GM12878 (cell line): Measurements from ENCODE around the gene CDH5. TPM values are rescaled to one million over a fixed set of nuclear protein-coding genes. Genes with fewer than 3 reads are reported as not detected.

ENCODE experiments used
- ATAC-seq: fragments of 200-7000 bp; cut with Tn5 transposase; 3 replicates; pipeline ENCODE4 v1.9.1; 2020; ENCODE audit warnings: mild to moderate bottlenecking, moderate library complexity
- BruUV-seq: library from RNA; stranded (reverse); fragments of 400-500 nt; replicated peaks from 2 replicates; lab custom pipeline; 2021; lab: Mats Ljungman, UMichigan
- CTCF ChIA-PET: fragments of 300-600 bp; sonication (Branson Sonifier 250); formaldehyde crosslinking; extraction: SDS; loops from one replicate; lab custom pipeline; 2021; ENCODE audit warnings: inconsistent platforms; lab: Yijun Ruan, JAX
- POLR2A ChIA-PET: fragments of 350-600 bp; formaldehyde crosslinking; extraction: SDS; loops from one replicate; lab custom pipeline; 2021; ENCODE audit warnings: inconsistent platforms; lab: Charles Lee
- RAD21 ChIA-PET: fragments of 300-600 bp; sonication (Branson Sonifier 250); formaldehyde crosslinking; loops from one replicate; lab custom pipeline; 2023; ENCODE audit warnings: antibody characterized with exemption; ENCODE audit not compliant: unreplicated experiment; lab: Charles Lee
- SMC1A ChIA-PET: fragments of 300-600 bp; sonication (Branson Sonifier 250); formaldehyde crosslinking; loops from one replicate; lab custom pipeline; 2023; ENCODE audit not compliant: unreplicated experiment, uncharacterized antibody; lab: Charles Lee
- DNase-seq: peaks from one replicate; pipeline ENCODE4 v3.0.0-alpha.2; 2011; ENCODE audit warnings: low read depth, low spot score
- FAIRE-seq: peaks from 3 replicates; lab custom pipeline; 2011; peaks lifted over from hg19 to GRCh38; lab: Jason Lieb, UNC
- H2AFZ ChIP-seq: 2 replicates; pipeline ENCODE4 v1.6.0; 2011; ENCODE audit warnings: low read depth, low read length, control low read depth; ENCODE audit not compliant: control insufficient read depth
- H3K27ac ChIP-seq: 2 replicates; pipeline ENCODE4 v1.5.1; 2011; ENCODE audit warnings: control low read depth; ENCODE audit not compliant: control insufficient read depth, insufficient read depth
- H3K27me3 ChIP-seq, 2 experiments: replicated peaks in 1 of 2; 2 replicates each; pipeline versions ENCODE4 v1.6.0 to v1.6.1; 2011; ENCODE audit warnings: low read length in 1 of 2; ENCODE audit not compliant: control insufficient read depth in 2 of 2, insufficient read depth in 2 of 2
- H3K36me3 ChIP-seq, 2 experiments: 2 replicates each; pipeline ENCODE4 v1.5.1; 2011; ENCODE audit warnings: low read length in 1 of 2; ENCODE audit not compliant: control insufficient read depth in 2 of 2, insufficient read depth in 2 of 2
- H3K4me1 ChIP-seq: 2 replicates; pipeline ENCODE4 v1.6.1; 2011; ENCODE audit warnings: mild to moderate bottlenecking, low read length, moderate library complexity, mixed read lengths; ENCODE audit not compliant: control insufficient read depth, insufficient read depth
- H3K4me2 ChIP-seq: 2 replicates; pipeline ENCODE4 v1.6.0; 2011; ENCODE audit warnings: control low read depth; ENCODE audit not compliant: control insufficient read depth, insufficient read depth
- H3K4me3 ChIP-seq: fragments of 200-600 bp; sonication (generic); 2 replicates; pipeline ENCODE4 v1.5.1; 2016
- H3K79me2 ChIP-seq: 2 replicates; pipeline ENCODE4 v1.6.0; 2011; ENCODE audit warnings: low read length; ENCODE audit not compliant: control insufficient read depth, insufficient read depth
- H3K9ac ChIP-seq: 2 replicates; pipeline ENCODE4 v1.8.0; 2011; ENCODE audit warnings: low read length, control low read depth, mixed read lengths; ENCODE audit not compliant: control insufficient read depth, insufficient read depth
- H3K9me3 ChIP-seq: replicated peaks from 3 replicates; pipeline ENCODE4 v1.5.1; 2011; ENCODE audit warnings: mild to moderate bottlenecking, low read length; ENCODE audit not compliant: control insufficient read depth, insufficient read depth
- H4K20me1 ChIP-seq: 2 replicates; pipeline ENCODE4 v1.6.0; 2011; ENCODE audit not compliant: control insufficient read depth, insufficient read depth
- CHD1 ChIP-seq: IDR thresholded peaks from 2 replicates; pipeline ENCODE4 v1.6.1; 2012; ENCODE audit warnings: low read depth, low read length, improper control_type of control experiment
- WGBS: methylation state at CpG from one replicate; pipeline ENCODE4 v1.1.6; 2016; ENCODE audit warnings: low lambda C conversion rate; ENCODE audit not compliant: insufficient replicate concordance, insufficient coverage; ENCODE audit errors: missing lambda C conversion rate; 5-methylcytosine and 5-hydroxymethylcytosine counted together
- in situ Hi-C: fragments of 300-500 bp; cut with MboI; formaldehyde crosslinking; loops from 9 replicates; pipeline ENCODE4 v1.14.3; 2018; ENCODE audit warnings: mixed read lengths
- intact Hi-C: fragments of 100-400 bp; cut with micrococcal nuclease; formaldehyde crosslinking; loops from one replicate; pipeline ENCODE4 v1.14.2; 2022; ENCODE audit not compliant: unreplicated experiment
- polyA plus RNA-seq, 11 experiments: library from polyadenylated mRNA; depleted of rRNA in 4 of 11; unstranded in 6 of 11; stranded (reverse) in 5 of 11; fragments of >200 nt; fragmentation: Nextera tagmentation in 4 of 11; fragmentation: Illumina TruSeq in 1 of 11; extraction: Ambion mirVana in 4 of 11; extraction: Trizol in 1 of 11; gene quantifications; 1 replicate in 1 of 11; 2 replicates in 10 of 11; pipeline versions ENCODE4 v1.2.1 to v1.2.3, GENCODE V29; 2011 to 2016; ENCODE audit warnings: inconsistent platforms in 2 of 11, missing spikeins in 2 of 11, low read depth in 1 of 11
- total RNA-seq, 4 experiments: library from RNA; depleted of rRNA in 3 of 4; stranded (reverse); fragments of >200 nt in 3 of 4; fragmentation: Illumina TruSeq in 1 of 4; extraction: Trizol in 1 of 4; gene quantifications; 2 replicates each; pipeline versions ENCODE4 v1.2.1 to v1.2.3, GENCODE V29; 2013 to 2021
- TF ChIP-seq, protein P1 (sequence below): IDR thresholded peaks from 2 replicates; pipeline ENCODE4 v1.6.1; 2012; ENCODE audit warnings: improper control_type of control experiment, low read depth, low read length; ENCODE audit not compliant: insufficient replicate concordance

CDH5 gene
- total and polyA plus RNA-seq, 10 of the 15 experiments (the other 5 are each of a cell fraction or from before 2014, with no cell fraction given) = not detected

GRCh38 chr16:66409156-66409555 lies 42.7 kb downstream of the CDH5 start:
- no peak for FAIRE-seq
- CTCF ChIA-PET = interaction anchor here (1.1 to 7.2 kb wide), 7 partner anchors 11 to 319 kb away, joined by 3 to 118 read pairs (median 3); no protein-coding TSS in a partner anchor
- no peak overlapping the region for H3K9ac ChIP-seq

More at GRCh38 chr16:66409156-66409555, 42.7 kb downstream of the CDH5 start:
- peaks cover 4% of the 10 kb centered on the region; the same call in 1 of the 2 replicates for H3K4me1 ChIP-seq
- DNase-seq (no peak), ATAC-seq (no peak)
- H3K4me3 ChIP-seq = no peak overlapping the region
- no peak overlapping the region for H3K27ac ChIP-seq
- H2AFZ ChIP-seq = no peak overlapping the region
- ChIA-PET POLR2A (interaction anchor here (0.6 kb wide), 1 partner anchor 329 kb away, joined by 3 read pairs; no protein-coding TSS in a partner anchor), RAD21 (interaction anchor here (1.1 to 5.9 kb wide), 3 partner anchors 65 to 180 kb away, joined by 3 to 51 read pairs (median 3); no protein-coding TSS in a partner anchor), SMC1A (interaction anchor here (1.0 to 5.3 kb wide), 3 partner anchors 66 to 181 kb away, joined by 4 to 36 read pairs (median 30); no protein-coding TSS in a partner anchor)
- no peak overlapping the region for H3K4me2 ChIP-seq
- H3K79me2 ChIP-seq = no peaks in the 10 kb centered on the region
- H4K20me1 ChIP-seq = no peaks in the 10 kb centered on the region
- intact Hi-C loops = loop anchor here (5.0 kb wide), 3 partner anchors 253 to 458 kb away; no protein-coding TSS in a partner anchor
- H3K27me3 ChIP-seq = peaks cover 0 to 2% of the 10 kb centered on the region in 2 experiments; a peak in 1 of 4 replicates
- no TSS peak for BruUV-seq
- H3K36me3 ChIP-seq = no peaks in the 10 kb centered on the region
- WGBS = 31% methylated on average over 5 of the region's 5 CpGs
- in situ Hi-C loops = loop anchor here (5.0 kb wide), 4 partner anchors 68 to 458 kb away; no protein-coding TSS in a partner anchor
- no peaks in the 10 kb centered on the region; the same call in 1 of the 3 replicates for H3K9me3 ChIP-seq
- TF ChIP-seq CHD1 = no peak
- TF ChIP-seq, protein P1, sequence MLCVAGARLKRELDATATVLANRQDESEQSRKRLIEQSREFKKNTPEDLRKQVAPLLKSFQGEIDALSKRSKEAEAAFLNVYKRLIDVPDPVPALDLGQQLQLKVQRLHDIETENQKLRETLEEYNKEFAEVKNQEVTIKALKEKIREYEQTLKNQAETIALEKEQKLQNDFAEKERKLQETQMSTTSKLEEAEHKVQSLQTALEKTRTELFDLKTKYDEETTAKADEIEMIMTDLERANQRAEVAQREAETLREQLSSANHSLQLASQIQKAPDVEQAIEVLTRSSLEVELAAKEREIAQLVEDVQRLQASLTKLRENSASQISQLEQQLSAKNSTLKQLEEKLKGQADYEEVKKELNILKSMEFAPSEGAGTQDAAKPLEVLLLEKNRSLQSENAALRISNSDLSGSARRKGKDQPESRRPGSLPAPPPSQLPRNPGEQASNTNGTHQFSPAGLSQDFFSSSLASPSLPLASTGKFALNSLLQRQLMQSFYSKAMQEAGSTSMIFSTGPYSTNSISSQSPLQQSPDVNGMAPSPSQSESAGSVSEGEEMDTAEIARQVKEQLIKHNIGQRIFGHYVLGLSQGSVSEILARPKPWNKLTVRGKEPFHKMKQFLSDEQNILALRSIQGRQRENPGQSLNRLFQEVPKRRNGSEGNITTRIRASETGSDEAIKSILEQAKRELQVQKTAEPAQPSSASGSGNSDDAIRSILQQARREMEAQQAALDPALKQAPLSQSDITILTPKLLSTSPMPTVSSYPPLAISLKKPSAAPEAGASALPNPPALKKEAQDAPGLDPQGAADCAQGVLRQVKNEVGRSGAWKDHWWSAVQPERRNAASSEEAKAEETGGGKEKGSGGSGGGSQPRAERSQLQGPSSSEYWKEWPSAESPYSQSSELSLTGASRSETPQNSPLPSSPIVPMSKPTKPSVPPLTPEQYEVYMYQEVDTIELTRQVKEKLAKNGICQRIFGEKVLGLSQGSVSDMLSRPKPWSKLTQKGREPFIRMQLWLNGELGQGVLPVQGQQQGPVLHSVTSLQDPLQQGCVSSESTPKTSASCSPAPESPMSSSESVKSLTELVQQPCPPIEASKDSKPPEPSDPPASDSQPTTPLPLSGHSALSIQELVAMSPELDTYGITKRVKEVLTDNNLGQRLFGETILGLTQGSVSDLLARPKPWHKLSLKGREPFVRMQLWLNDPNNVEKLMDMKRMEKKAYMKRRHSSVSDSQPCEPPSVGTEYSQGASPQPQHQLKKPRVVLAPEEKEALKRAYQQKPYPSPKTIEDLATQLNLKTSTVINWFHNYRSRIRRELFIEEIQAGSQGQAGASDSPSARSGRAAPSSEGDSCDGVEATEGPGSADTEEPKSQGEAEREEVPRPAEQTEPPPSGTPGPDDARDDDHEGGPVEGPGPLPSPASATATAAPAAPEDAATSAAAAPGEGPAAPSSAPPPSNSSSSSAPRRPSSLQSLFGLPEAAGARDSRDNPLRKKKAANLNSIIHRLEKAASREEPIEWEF = no peak
